GM12878 (cell line): Measurements from ENCODE around the gene SFSWAP. TPM values are rescaled to one million over a fixed set of nuclear protein-coding genes. Genes with fewer than 3 reads are reported as not detected.

Source experiments
- ATAC-seq: fragments of 200-7000 bp; cut with Tn5 transposase; 3 replicates; pipeline ENCODE4 v1.9.1; 2020; ENCODE audit warnings: mild to moderate bottlenecking, moderate library complexity
- BruUV-seq: library from RNA; stranded (reverse); fragments of 400-500 nt; replicated peaks from 2 replicates; lab custom pipeline; 2021; lab: Mats Ljungman, UMichigan
- CTCF ChIA-PET: fragments of 300-600 bp; sonication (Branson Sonifier 250); formaldehyde crosslinking; extraction: SDS; loops from one replicate; lab custom pipeline; 2021; ENCODE audit warnings: inconsistent platforms; lab: Yijun Ruan, JAX
- POLR2A ChIA-PET: fragments of 350-600 bp; formaldehyde crosslinking; extraction: SDS; loops from one replicate; lab custom pipeline; 2021; ENCODE audit warnings: inconsistent platforms; lab: Charles Lee
- RAD21 ChIA-PET: fragments of 300-600 bp; sonication (Branson Sonifier 250); formaldehyde crosslinking; loops from one replicate; lab custom pipeline; 2023; ENCODE audit warnings: antibody characterized with exemption; ENCODE audit not compliant: unreplicated experiment; lab: Charles Lee
- SMC1A ChIA-PET: fragments of 300-600 bp; sonication (Branson Sonifier 250); formaldehyde crosslinking; loops from one replicate; lab custom pipeline; 2023; ENCODE audit not compliant: unreplicated experiment, uncharacterized antibody; lab: Charles Lee
- DNase-seq: peaks from one replicate; pipeline ENCODE4 v3.0.0-alpha.2; 2011; ENCODE audit warnings: low read depth, low spot score
- FAIRE-seq: peaks from 3 replicates; lab custom pipeline; 2011; peaks lifted over from hg19 to GRCh38; lab: Jason Lieb, UNC
- H2AFZ ChIP-seq: 2 replicates; pipeline ENCODE4 v1.6.0; 2011; ENCODE audit warnings: low read depth, low read length, control low read depth; ENCODE audit not compliant: control insufficient read depth
- H3K27ac ChIP-seq: 2 replicates; pipeline ENCODE4 v1.5.1; 2011; ENCODE audit warnings: control low read depth; ENCODE audit not compliant: control insufficient read depth, insufficient read depth
- H3K27me3 ChIP-seq, 2 experiments: replicated peaks in 1 of 2; 2 replicates each; pipeline versions ENCODE4 v1.6.0 to v1.6.1; 2011; ENCODE audit warnings: low read length in 1 of 2; ENCODE audit not compliant: control insufficient read depth in 2 of 2, insufficient read depth in 2 of 2
- H3K36me3 ChIP-seq, 2 experiments: 2 replicates each; pipeline ENCODE4 v1.5.1; 2011; ENCODE audit warnings: low read length in 1 of 2; ENCODE audit not compliant: control insufficient read depth in 2 of 2, insufficient read depth in 2 of 2
- H3K4me1 ChIP-seq: 2 replicates; pipeline ENCODE4 v1.6.1; 2011; ENCODE audit warnings: mild to moderate bottlenecking, low read length, moderate library complexity, mixed read lengths; ENCODE audit not compliant: control insufficient read depth, insufficient read depth
- H3K4me2 ChIP-seq: 2 replicates; pipeline ENCODE4 v1.6.0; 2011; ENCODE audit warnings: control low read depth; ENCODE audit not compliant: control insufficient read depth, insufficient read depth
- H3K4me3 ChIP-seq: fragments of 200-600 bp; sonication (generic); 2 replicates; pipeline ENCODE4 v1.5.1; 2016
- H3K79me2 ChIP-seq: 2 replicates; pipeline ENCODE4 v1.6.0; 2011; ENCODE audit warnings: low read length; ENCODE audit not compliant: control insufficient read depth, insufficient read depth
- H3K9ac ChIP-seq: 2 replicates; pipeline ENCODE4 v1.8.0; 2011; ENCODE audit warnings: low read length, control low read depth, mixed read lengths; ENCODE audit not compliant: control insufficient read depth, insufficient read depth
- H3K9me3 ChIP-seq: replicated peaks from 3 replicates; pipeline ENCODE4 v1.5.1; 2011; ENCODE audit warnings: mild to moderate bottlenecking, low read length; ENCODE audit not compliant: control insufficient read depth, insufficient read depth
- H4K20me1 ChIP-seq: 2 replicates; pipeline ENCODE4 v1.6.0; 2011; ENCODE audit not compliant: control insufficient read depth, insufficient read depth
- ETV6 ChIP-seq, 2 experiments: fragments of 450-650 bp in 1 of 2; IDR thresholded peaks in 1 of 2; conservative IDR thresholded peaks in 1 of 2; 2 replicates each; pipeline ENCODE4 v1.6.1; 2014; ENCODE audit warnings: antibody characterized with exemption in 1 of 2, borderline replicate concordance in 1 of 2, low read depth in 1 of 2, mild to moderate bottlenecking in 1 of 2, moderate library complexity in 1 of 2
- MEF2B ChIP-seq: fragments of 450-650 bp; IDR thresholded peaks from 2 replicates; pipeline ENCODE4 v1.6.1; 2018; ENCODE audit warnings: mild to moderate bottlenecking, moderate library complexity; ENCODE audit not compliant: partially characterized antibody, poor library complexity, severe bottlenecking
- NR2F1 ChIP-seq: fragments of 450-650 bp; conservative IDR thresholded peaks from 2 replicates; pipeline ENCODE4 v1.6.1; 2017; ENCODE audit warnings: mild to moderate bottlenecking
- POLR2A ChIP-seq: IDR thresholded peaks from 2 replicates; pipeline ENCODE4 v1.6.1; 2011; ENCODE audit warnings: low read depth, mild to moderate bottlenecking, low read length
- SPI1 ChIP-seq: IDR thresholded peaks from 2 replicates; pipeline ENCODE4 v1.6.1; 2011; ENCODE audit warnings: low read depth, mild to moderate bottlenecking, low read length, moderate library complexity, borderline replicate concordance; ENCODE audit not compliant: insufficient read depth
- WGBS: methylation state at CpG from one replicate; pipeline ENCODE4 v1.1.6; 2016; ENCODE audit warnings: low lambda C conversion rate; ENCODE audit not compliant: insufficient replicate concordance, insufficient coverage; ENCODE audit errors: missing lambda C conversion rate; 5-methylcytosine and 5-hydroxymethylcytosine counted together
- in situ Hi-C: fragments of 300-500 bp; cut with MboI; formaldehyde crosslinking; loops from 9 replicates; pipeline ENCODE4 v1.14.3; 2018; ENCODE audit warnings: mixed read lengths
- intact Hi-C: fragments of 100-400 bp; cut with micrococcal nuclease; formaldehyde crosslinking; loops from one replicate; pipeline ENCODE4 v1.14.2; 2022; ENCODE audit not compliant: unreplicated experiment
- polyA plus RNA-seq, 11 experiments: library from polyadenylated mRNA; depleted of rRNA in 4 of 11; unstranded in 6 of 11; stranded (reverse) in 5 of 11; fragments of >200 nt; fragmentation: Nextera tagmentation in 4 of 11; fragmentation: Illumina TruSeq in 1 of 11; extraction: Ambion mirVana in 4 of 11; extraction: Trizol in 1 of 11; gene quantifications; 1 replicate in 1 of 11; 2 replicates in 10 of 11; pipeline versions ENCODE4 v1.2.1 to v1.2.3, GENCODE V29; 2011 to 2016; ENCODE audit warnings: inconsistent platforms in 2 of 11, missing spikeins in 2 of 11, low read depth in 1 of 11
- total RNA-seq, 4 experiments: library from RNA; depleted of rRNA in 3 of 4; stranded (reverse); fragments of >200 nt in 3 of 4; fragmentation: Illumina TruSeq in 1 of 4; extraction: Trizol in 1 of 4; gene quantifications; 2 replicates each; pipeline versions ENCODE4 v1.2.1 to v1.2.3, GENCODE V29; 2013 to 2021

SFSWAP gene
- total and polyA plus RNA-seq, 10 of the 15 experiments (the other 5 are each of a cell fraction or from before 2014, with no cell fraction given) = 1.8 to 48.6 (median 25.0) TPM

GRCh38 chr12:131796754-131797587 lies 86.1 kb downstream of the SFSWAP start (continued):
- TF ChIP-seq NR2F1 (no peak), MEF2B (no peak), SPI1 (no peak)

- peaks cover 2 to 9% of the 10 kb centered on the region in 2 experiments; a peak in 3 of 4 replicates for H3K36me3 ChIP-seq
- no TSS peak for BruUV-seq
- H3K4me3 ChIP-seq = no peak overlapping the region
- no peaks in the 10 kb centered on the region for H3K27me3 ChIP-seq
- no peak overlapping the region for H3K27ac ChIP-seq
- no peak overlapping the region for H2AFZ ChIP-seq
- H3K79me2 ChIP-seq = no peaks in the 10 kb centered on the region
- H3K9ac ChIP-seq = no peak overlapping the region
- H4K20me1 ChIP-seq = no peaks in the 10 kb centered on the region
- DNase-seq = no peak
- ChIA-PET CTCF (no interaction called here), SMC1A (no interaction called here), RAD21 (interaction anchor here (0.7 kb wide), 1 partner anchor 17 kb away, joined by 4 read pairs; no protein-coding TSS in a partner anchor), POLR2A (no interaction called here)
- H3K4me1 ChIP-seq = no peaks in the 10 kb centered on the region
- in situ Hi-C loops = no loop called here
- ATAC-seq = no peak
- WGBS = 98% methylated on average over 10 of the region's 10 CpGs
- H3K4me2 ChIP-seq = no peak overlapping the region
- intact Hi-C loops = no loop called here
- FAIRE-seq = no peak
- H3K9me3 ChIP-seq = no peaks in the 10 kb centered on the region
- TF ChIP-seq ETV6 (conservative IDR thresholded peaks at IDR 0.05 in 1 of 2, IDR thresholded peaks at IDR 0.05 in 1 of 2; ENCODE audit: borderline replicate concordance in 1 of 2, low read depth in 1 of 2) = no peak
- TF ChIP-seq POLR2A = 0 out of 2 replicates have a peak, but pooled peaks have one; percentile 25
Observed at GRCh38 chr12:131797588-131797934, 86.7 kb downstream of the SFSWAP start.
